ENCODE measurements around the gene BMP4. TPM values are rescaled to one million over a fixed set of nuclear protein-coding genes. Genes with fewer than 3 reads are reported as not detected.

BMP4 gene
- total and polyA plus RNA-seq, 7 donors = 3.7 to 31.4 (median 19.4) TPM

- 54 to 71% methylated on average over 2 of the region's 2 CpGs for WGBS, 2 donors
These were observed 11.0 kb upstream of the BMP4 start for GRCh38 chr14:53967606-53968005.

DNA sequence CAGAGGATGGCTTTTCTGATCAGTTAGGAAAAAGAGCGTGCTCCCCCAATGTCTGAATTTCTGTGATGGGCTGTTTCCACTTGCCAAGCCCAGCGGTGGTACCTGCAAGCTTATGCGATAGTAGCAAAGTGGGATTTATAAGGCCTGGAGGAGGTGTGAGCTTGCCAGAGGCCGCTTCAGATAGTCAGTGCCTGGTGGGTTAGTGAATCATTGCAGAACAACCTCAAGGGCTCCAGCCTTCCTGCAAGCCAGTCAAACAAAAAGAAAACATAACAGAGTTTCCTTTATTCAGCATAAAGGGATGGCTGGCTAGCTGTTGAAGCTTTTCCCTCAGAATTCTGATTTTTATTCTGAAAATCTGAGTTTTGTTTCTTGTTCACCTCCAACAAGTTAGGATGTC is 7.6 kb upstream of the BMP4 start:
- Histone ChIP-seq H3K4me1 (peaks cover 0 to 11% (median 9%) of the 10 kb centered on the region in 4 donors), H3K36me3 (no peaks in the 10 kb centered on the region), H3K4me3 (no peak overlapping the region), H3K9me3 (no peaks in the 10 kb centered on the region), H3K27me3 (peaks cover 0 to 31% (median 19%) of the 10 kb centered on the region in 3 donors), H3K27ac (no peak overlapping the region)
- WGBS, 2 donors = 73 to 90% methylated on average over 4 of the region's 4 CpGs
- intact Hi-C loops (cut with DNase I) = no loop called here
- no peak for TF ChIP-seq POLR2A (IDR thresholded peaks at IDR 0.05)
- no peak for TF ChIP-seq EP300 (IDR thresholded peaks at IDR 0.05)
- no peak for TF ChIP-seq POLR2AphosphoS5 (IDR thresholded peaks at IDR 0.05)
- no peak for TF ChIP-seq CTCF (IDR thresholded peaks at IDR 0.05)
- no peak for DNase-seq

More at GRCh38 chr14:53967606-53968005, 11.0 kb upstream of the BMP4 start:
- H3K27me3 ChIP-seq = peaks cover 0 to 16% (median 6%) of the 10 kb centered on the region in 3 donors
- intact Hi-C loops (cut with DNase I) = no loop called here
- H3K9me3 ChIP-seq = no peaks in the 10 kb centered on the region
- H3K4me3 ChIP-seq = no peak overlapping the region
- no peaks in the 10 kb centered on the region for H3K36me3 ChIP-seq
- no peak overlapping the region for H3K27ac ChIP-seq
- peaks cover 0 to 11% (median 9%) of the 10 kb centered on the region in 4 donors for H3K4me1 ChIP-seq
- no peak for DNase-seq
- TF ChIP-seq EP300 (IDR thresholded peaks at IDR 0.05) (no peak), CTCF (IDR thresholded peaks at IDR 0.05) (no peak), POLR2A (IDR thresholded peaks at IDR 0.05) (no peak), POLR2AphosphoS5 (IDR thresholded peaks at IDR 0.05) (no peak)

- Histone ChIP-seq H3K36me3 (no peaks in the 10 kb centered on the region), H3K4me3 (peak overlapping the region in 3 of 4 donors; percentile 28 to 44 (median 38)), H3K27ac (no peak overlapping the region), H3K9me3 (no peaks in the 10 kb centered on the region), H3K27me3 (peaks cover 0 to 31% (median 19%) of the 10 kb centered on the region in 3 donors), H3K4me1 (peaks cover 0 to 11% (median 9%) of the 10 kb centered on the region in 4 donors)
- intact Hi-C loops (cut with DNase I) = no loop called here
- peak; percentile 71 for DNase-seq
- 15 to 16% methylated on average over 55 of the region's 55 CpGs for WGBS, 2 donors
- TF ChIP-seq CTCF (IDR thresholded peaks at IDR 0.05) = peak in 2 of 4 experiments; percentile 17 to 26
- no peak for TF ChIP-seq EP300 (IDR thresholded peaks at IDR 0.05)
These were observed 6.9 kb upstream of the BMP4 start for GRCh38 chr14:53963320-53964227.

GRCh38 chr14:53962953-53963319 is 6.3 kb upstream of the BMP4 start:
- TF ChIP-seq CTCF (IDR thresholded peaks at IDR 0.05) (no peak), POLR2AphosphoS5 (IDR thresholded peaks at IDR 0.05) (no peak)
- Histone ChIP-seq H3K27ac (no peak overlapping the region), H3K36me3 (no peaks in the 10 kb centered on the region), H3K27me3 (peaks cover 0 to 31% (median 19%) of the 10 kb centered on the region in 3 donors), H3K4me3 (peak overlapping the region in 2 of 4 donors; percentile 38 to 44), H3K4me1 (peaks cover 0 to 11% (median 9%) of the 10 kb centered on the region in 4 donors), H3K9me3 (no peaks in the 10 kb centered on the region)
- intact Hi-C loops (cut with DNase I) = no loop called here
- WGBS, 2 donors = 20 to 52% methylated on average over 6 of the region's 6 CpGs
- no peak for DNase-seq

All from sigmoid colon (tissue), 7 donors.